ENCODE measurements around the gene LRRC49. TPM values are rescaled to one million over a fixed set of nuclear protein-coding genes. Genes with fewer than 3 reads are reported as not detected.
"Not testable (repeated sequence)": the region's sequence is repeated elsewhere in the genome, so short reads cannot be mapped to it uniquely, and the experiment has no call there.

Gene LRRC49
- total RNA-seq, 1 experiment from 2014 or later, result 13.7 TPM

DNA sequence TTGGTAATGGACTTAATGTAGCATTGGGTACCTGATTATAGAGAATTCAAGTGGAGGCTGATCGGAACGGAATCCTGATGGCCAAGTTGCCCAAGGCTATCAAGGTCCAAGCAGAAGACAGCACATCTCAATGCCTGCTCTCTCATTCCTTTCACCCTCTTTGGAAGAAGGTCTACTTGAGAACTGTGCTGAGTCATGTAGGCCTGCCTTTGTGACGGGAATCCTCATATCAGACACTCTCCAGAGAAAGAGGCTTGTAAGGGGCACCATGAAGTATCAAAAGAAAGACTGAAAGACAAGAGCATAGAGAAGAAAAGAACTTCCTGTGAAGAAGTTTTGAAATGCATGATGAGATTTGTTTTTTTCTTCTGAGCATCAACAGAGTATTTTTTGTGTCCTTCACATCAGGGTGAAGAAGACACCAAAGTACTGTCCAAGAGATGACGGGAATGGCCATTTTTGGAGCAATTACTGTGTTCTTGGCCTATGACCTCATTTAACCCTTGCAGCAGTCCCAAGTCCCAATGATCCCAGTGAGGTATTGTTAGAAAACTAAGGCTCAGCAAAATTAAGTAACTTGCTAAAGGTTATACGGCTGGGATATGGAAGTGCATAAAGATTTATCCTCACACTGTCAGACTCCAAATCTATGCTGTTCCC is 25.5 kb upstream of the LRRC49 start:
- DNase-seq (ENCODE audit: low read depth), result no peak

DNA sequence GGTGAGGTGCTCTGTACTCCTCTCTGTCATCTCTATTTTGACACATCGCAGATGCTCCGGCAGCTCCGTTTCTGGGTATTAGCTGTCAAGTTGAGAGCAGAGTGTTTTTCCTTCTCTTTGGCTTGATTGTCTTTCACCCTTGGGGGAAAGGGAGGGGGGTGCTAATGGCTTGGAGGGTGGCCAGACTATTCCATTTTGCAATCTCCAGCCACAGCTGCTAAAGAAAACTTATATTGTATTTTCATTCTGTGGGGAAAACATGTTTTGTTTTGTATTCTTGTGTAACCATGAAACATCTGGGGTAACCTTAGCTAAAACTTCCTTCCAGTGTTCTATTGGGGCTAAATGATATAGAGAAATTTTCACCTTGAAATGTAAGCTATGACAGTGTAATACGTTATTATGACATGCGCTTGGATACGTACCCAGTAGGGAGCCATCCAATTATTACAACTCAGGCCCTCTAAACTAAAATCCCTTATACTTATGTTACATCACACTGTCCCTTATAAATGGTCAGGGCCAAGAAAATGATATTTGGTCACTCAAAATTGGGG is 24.6 kb upstream of the LRRC49 start:
- peak; percentile 7 for DNase-seq (ENCODE audit: low read depth)

DNA sequence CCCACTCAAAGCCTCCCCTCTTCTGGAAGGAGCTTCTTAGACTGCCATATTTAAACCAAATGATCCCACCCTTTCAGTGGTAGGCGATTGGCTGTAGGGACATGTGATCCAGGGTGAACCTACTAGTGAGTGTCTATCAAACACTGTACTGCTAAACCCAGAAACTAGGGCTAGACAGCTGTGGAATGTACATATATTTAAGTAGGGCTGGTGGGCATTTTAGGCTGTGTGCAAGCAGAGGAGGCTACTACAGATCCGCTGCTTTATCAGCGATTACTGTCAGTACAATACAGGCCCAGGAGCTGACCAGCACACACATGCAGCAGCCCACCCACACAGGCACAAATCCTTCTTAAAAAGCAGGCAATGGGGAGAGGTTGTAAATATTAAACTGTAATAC is 23.3 kb upstream of the LRRC49 start:
- DNase-seq (ENCODE audit: low read depth), result no peak

DNA sequence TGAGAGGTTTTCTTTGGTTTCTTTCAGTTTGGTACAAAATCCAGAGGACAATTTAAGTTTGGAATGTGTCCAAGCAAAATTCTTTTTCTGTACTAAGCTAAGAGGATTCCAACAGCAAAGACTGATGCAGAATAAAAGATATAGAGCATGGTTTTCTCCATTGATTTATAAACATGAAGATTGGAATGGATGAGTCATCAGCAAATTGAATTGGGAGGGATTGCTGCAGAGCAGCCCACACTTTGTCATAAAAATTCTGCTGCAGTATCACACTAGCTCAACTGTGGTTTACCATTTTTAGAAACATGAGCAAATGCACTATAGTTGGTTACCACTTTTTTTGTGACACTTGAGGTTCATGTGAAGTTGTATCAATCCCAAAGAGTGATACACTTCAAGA is 22.6 kb upstream of the LRRC49 start:
- no peak for DNase-seq (ENCODE audit: low read depth)

DNA sequence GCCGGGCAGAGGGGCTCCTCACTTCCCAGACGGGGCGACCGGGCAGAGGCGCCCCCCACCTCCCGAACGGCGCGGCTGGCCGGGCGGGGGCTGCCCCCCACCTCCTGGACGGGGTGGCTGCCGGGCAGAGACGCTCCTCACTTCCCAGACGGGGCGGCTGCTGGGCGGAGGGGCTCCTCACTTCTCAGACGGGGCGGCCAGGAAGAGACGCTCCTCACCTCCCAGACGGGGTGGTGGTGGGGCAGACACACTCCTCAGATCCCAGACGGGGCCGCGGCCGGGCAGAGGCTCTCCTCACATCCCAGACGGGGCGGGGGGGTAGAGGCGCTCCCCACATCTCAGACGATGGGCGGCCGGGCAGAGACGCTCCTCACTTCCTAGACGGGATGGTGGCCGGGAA is 21.1 kb upstream of the LRRC49 start:
- DNase-seq (ENCODE audit: low read depth), result not testable (repeated sequence)

DNA sequence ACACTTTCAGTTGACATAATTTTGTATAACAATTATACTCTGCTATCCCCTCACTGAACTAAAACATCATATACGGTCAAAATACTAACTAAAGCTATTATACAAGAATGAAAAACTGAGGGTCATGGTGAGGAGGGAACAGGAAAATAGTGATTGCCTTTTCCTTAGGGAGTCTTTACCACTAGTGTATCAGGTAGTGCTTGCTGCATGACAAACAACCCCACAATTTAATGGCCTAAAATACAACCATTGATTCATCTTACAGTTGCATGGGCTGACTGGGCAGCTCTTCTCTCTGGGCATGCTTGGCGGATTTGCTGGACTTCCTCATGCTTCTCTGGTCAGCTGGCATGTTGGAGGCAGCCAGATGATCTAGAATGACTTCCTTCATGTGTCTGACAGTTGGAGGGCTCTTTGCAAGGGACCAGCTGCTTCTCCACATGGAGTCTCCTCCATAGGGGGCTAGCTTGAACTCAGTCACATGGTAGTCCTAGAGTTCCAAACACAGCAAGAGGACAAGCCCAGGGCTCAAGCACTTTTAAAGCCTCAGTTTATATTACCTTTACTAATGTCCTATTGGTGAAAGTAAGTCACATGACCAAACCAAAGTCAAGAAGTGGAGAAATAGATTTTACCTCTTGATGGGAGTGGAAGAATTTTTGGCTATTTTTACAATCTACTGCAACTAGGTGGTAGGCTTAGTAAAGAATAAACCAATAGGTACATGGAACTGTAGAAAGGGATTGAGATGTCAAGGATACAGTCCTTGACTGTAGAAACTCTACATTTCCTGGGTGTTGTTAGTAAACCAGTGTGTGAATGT is 19.2 kb upstream of the LRRC49 start:
- no peak for DNase-seq (ENCODE audit: low read depth)

DNA sequence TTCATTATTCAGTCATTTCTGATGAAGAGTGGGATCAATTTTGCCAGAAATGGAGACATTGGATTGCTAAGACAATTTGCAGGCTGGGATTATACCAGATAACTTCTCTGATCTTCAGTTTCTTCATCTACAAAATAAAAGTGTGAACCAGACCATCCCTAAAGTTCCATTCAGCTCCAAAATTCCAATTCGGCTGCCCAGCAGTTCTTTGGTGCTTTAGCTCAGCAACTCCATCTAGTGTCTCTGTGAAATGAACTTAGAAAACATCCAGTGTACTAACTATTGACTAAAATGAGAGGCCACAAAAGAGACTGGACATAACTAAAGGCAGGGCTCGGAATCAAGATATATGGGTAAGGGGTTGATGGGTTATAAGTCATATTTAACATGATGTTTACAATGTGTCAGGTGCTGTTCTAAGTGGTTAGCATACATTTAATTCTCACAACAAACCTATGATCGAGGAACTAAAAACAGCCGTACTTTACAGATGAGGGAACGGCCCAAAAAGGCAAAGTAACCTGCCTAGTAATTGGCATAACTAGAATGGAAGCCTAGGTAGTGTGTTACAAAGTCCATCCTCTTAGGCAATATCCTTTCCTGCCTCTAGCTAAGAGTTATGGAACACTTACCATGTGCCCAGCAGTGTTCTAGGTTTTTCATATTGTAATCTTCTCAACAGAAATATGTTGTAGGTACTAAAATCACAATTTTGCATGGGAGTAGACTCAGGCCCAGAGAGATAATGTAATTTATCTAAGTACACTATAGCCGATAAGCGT is 17.4 kb upstream of the LRRC49 start:
- DNase-seq (ENCODE audit: low read depth), result peak; percentile 10

DNA sequence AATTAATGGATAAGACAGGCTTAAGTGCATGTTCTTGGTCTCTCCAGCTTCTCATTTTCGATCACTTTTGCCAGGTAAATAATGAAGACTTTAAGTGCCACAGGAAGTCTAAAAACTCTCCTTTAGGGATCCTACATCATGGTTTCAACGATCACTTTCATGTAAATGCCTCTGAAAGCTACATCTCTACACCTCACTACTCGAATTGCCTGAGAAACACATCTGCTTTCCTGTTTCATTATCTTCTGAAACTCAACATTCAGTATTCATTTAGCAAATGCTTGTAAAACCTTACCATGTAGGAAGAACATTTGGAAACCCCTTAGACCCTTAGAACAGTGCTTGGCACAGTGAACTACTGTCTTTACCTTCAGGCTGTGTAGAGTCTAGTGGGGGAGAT is 16.6 kb upstream of the LRRC49 start:
- DNase-seq (ENCODE audit: low read depth), result no peak

DNA sequence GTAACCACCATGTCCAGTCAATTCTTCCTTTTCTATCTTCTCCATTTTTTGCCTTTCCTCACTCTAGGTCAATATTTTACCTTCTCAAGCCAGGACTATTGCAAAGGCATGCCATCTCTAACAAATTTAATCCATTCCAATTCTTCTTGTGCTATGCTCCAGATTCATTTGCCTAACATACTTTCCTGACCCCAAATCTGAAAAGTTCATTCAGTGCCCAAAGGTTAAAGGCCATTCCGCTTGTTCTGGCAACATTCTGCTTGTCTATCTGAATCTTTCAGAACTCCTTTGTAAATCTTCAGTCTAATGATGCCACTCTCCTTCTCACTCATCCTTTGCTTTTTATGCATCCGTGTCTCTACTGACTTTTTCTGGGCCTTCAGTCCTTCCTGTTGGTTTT is 15.9 kb upstream of the LRRC49 start:
- DNase-seq (ENCODE audit: low read depth), result no peak

DNA sequence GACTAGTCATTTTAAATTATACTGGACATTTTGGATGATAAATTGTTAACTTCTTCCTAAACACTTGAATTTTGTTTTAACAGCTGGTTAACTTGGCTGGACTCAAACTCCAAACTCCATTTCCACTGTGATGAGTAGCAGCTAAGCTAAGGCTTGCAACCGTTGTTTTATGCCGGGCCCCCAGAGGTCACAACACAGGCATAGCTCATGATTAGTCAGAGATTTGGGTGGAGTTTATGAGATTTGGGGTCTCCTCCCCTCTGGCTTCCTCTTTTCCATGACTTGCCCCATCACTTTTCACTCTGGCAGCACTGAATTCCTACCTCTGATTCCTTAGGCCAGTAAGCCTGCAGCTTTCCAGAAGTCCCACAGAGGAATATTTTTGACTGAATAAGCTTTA is 13.2 kb upstream of the LRRC49 start:
- peak; percentile 71 for DNase-seq (ENCODE audit: low read depth)

DNA sequence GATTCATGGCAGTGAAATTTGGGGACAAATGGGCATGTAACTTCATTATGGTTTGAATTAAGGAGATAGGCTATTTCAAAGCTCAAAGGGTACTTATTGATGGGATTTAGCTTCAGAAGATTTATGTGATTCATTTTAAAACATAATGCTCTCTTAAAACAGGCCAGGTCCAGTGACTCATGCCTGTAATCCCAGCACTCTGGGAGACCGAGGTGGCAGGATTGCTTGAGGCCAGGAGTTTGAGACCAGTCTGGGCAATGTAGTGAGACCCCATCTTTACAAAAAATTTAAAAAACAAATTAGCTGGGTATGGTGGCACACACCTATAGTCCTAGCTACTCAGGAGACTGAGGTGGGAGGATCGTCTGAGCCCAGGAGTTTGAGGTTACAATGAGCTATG is 11.8 kb upstream of the LRRC49 start:
- no peak for DNase-seq (ENCODE audit: low read depth)

DNA sequence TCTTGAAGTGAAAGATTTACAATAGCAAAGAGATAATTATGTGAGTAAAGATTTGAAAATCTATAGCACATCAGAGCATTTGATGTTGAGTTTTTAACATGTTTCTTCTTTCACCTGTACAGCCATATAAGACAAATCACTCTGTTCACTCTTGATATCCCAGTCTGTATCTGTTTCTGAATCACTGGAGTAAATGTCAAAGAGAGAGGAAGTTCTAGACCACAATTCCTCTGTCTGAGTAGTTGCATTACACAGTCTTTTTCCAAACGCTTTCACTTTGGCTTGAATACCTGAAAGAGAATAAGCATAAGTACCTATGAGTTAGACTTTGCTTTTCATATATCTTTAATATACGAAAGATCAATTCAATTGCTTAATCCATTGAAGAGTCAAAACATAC is 10.3 kb upstream of the LRRC49 start:
- peak; percentile 17 for DNase-seq (ENCODE audit: low read depth)

DNA sequence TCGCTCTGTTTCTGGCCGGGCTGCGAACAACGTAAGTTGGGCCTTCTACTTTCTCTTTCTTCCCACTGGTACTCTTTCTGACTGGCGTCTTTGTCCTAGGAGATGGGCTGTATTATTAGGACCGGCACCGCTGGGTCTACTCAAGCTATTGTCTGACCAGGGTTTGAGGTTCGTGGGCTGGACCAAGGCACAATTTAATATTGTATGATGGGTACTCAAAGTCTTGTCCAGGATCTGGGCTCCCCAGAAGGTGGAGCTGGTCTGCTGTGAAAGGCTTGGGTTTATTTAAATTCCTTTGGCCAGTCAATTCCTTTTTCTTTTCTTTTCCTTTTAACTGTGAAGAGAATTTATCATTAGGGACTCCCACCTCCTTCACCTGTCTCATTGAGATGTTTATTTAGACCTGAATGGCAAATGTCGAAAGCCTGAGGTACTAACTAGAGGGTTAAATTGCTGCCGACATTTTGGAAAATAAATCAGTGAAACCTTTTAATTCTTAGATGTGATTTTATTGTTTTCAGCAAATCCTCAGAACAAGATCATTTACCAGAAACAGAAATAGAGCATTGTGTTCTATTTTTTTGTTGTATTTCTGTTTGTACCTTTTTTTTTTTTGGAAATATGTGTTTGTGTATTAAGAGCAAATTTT is 410 bp downstream of the LRRC49 start:
- peak; percentile 58 for DNase-seq (ENCODE audit: low read depth)

DNA sequence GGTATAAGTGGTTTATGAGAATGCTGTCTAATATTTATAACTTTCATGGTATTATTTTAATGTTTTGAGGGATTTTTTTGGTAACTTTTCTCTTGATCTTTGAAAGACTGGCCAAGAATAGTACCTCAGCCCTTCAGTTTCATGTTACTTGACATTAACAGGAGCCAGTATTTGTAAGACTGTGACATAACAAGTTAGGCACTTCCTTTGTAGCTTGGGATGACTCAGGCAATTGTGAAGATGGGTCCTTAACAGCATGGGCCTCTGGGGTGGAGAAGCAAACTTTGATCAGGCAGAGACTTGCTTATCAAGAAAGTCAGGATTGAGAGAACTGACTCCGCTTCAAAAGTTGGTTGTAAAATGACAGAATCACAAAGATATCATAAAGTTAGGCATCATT is 9.5 kb downstream of the LRRC49 start:
- DNase-seq (ENCODE audit: low read depth), result peak; percentile 70

DNA sequence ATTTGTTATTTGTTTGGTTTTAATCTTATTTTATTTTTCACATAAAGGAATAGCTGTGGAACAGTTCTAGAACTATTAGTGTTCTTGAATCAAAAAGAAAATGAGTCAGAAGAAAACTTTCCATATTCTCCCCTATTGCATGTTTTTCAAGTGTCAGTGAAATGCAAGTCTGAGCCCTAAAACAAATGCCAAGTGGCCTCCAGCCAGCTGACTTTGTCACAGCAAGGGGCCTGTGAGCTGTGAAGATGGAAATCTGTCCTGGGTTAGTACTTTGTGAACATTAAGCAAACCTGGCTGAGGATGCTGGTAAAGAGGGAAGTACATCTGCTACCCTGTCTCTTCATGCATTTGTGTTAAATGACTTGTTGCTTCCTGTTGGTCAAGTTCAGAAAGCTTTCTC is 14.2 kb downstream of the LRRC49 start:
- DNase-seq (ENCODE audit: low read depth), result no peak

DNA sequence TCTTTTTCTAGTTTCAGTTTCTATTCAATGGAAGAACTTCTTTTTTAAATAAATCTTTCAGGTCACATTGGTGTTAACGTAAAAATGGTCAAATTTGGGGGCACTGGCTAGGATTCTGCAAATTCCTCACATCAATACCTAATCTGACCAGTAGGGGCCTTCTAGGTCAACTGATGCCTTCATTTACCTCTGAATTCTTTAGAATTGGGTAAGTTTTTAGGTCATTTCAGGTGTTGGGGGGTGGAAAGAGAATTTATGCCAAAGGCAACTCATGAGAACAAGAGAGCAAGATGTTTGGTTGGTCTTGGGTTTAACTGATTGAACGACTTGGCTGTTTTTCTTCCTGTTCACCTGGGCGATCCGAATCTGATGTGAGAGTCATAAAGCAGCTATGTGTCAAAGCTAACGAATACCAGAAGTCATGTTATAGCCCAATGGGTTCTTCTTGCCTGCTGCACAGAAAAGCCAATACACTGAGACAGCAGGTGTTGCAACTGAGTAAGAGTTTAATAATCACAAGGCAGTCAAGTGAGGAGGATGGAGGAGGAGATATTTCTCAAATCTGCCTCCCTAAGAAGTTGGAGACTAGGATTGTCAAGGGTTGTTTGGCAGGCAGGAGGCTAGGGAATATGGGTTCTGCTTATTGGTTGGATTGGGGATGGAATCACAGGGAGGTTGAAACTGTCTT is 15.3 kb downstream of the LRRC49 start:
- no peak for DNase-seq (ENCODE audit: low read depth)

DNA sequence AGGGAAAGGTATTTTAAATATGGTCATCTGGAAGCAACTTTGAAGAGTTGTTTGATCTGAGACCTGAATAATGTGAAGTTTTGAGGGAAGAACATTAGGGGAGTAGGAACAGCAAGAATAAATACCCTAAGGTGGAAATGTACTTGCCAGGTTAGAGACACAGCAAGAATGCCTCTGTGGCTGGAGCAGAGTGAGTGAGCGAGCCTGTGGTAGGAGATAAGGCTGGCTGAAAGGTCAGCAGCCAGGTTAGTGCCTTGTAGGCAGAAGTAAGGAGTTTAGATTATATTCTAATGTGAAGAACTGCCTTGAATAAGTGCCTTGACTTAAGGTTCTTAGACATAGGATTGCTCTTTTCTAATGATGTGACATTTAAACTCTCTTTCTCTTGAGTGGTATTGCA is 18.3 kb downstream of the LRRC49 start:
- DNase-seq (ENCODE audit: low read depth), result no peak

DNA sequence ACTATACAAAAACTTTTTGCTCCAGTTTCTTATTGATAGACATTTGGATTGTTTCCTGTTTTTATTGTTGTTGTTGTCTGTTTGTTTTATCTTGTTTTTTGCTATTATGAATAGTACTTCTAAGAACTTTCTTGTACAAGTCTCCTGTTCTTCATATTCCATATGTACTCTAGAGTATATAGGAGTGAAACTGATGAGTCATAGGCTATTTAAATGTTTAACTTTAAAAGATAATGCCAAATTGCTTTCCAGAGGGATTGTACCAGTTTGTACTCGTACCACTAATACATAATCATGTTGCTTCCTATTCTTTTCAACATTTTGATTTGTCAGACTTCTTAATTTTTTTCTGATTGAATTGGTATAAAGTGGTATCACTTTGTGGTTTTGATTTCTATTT is 19.6 kb downstream of the LRRC49 start:
- no peak for DNase-seq (ENCODE audit: low read depth)

DNA sequence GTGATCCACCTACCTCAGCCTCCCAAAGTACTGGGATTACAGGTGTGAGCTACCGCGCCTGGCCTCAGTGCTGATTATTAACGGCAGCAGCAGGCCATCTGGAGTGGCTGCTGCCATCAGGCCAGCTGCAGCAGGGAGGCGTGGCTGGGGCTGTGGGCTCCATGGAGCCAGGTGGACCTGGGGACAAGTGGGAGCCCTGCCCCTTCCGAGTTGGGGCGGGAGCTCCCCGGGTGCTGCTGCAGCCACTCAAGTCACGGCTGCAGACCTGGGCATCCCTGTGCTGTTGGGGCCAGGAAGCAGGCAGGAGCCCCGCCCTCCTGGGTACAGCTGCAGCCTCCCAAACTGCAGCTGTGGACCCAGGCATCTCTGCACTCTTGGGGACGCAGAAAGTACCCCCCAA is 23.9 kb downstream of the LRRC49 start:
- no peak for DNase-seq (ENCODE audit: low read depth)

DNA sequence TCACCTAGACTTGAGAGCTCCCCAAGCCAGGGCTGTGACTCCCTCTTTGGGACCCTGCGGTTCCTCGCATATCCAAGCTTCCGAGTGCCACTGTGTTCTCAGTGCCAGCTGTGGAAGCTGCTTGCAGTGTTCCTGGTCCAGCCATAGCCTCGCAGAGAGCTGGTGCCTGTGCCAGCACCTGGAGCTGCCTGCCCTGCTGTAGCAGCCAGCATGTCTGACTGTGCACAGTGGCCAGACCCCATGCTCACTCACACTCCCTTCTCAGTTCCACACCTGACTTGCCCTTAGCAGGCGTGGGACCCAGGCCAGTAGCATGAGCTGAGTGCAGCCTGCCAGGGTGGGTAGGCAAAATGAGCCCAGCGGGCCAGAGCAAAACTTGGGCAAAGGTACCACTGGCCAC is 25.3 kb downstream of the LRRC49 start:
- no peak for DNase-seq (ENCODE audit: low read depth)

DNA sequence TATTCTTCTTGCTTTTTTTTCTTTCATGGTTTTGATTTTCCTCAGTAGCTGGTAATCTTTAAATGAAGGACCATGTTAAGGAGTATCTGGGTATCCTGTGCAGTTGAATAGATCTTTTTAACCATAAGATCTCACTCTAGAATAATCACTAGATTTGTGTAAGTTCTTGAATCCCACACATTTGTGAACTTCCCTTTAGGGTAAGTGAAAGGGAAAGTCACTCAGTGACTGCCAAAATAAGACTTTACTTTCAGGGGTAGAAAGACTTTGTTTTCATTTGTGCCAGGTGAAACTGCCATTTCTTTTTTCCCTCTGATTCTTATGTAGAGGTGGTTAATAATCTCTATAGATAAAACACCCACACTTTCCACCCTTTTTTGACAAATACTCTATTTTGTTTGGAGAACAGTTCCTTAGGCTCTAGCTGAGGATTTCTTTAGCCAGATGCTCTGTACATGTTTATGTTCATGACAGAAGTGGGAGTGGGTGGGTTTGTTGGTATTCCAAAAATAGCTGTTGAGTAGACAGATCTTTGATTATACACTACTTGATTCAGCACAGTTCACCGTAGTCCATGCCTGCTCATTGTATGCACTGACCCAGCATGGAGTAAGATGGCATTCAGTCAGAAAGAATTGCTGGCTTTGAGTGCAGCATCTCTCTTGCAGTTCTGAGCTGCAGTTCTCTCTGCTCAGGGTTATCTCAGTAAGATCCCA is 28.5 kb downstream of the LRRC49 start:
- DNase-seq (ENCODE audit: low read depth), result no peak

Data from Daoy (cell line).